ACC112 (cell line): Measurements from ENCODE around the gene MRPL55.

Source experiments
- H2AFZ ChIP-seq: fragments of 200-600 bp; sonication (generic); one replicate; pipeline ENCODE4 v1.6.0; 2017; ENCODE audit warnings: antibody characterized with exemption, low read length; ENCODE audit not compliant: unreplicated experiment
- H3K27ac ChIP-seq: fragments of 200-600 bp; sonication (generic); 2 replicates; pipeline ENCODE4 v1.5.1; 2014; ENCODE audit warnings: low read depth, mild to moderate bottlenecking, antibody characterized with exemption, low read length, moderate library complexity
- H3K27me3 ChIP-seq: fragments of 200-600 bp; sonication (generic); 2 replicates; pipeline ENCODE4 v1.6.1; 2014; ENCODE audit warnings: mild to moderate bottlenecking, antibody characterized with exemption, low read length, moderate library complexity, mixed read lengths; ENCODE audit not compliant: insufficient read depth
- H3K36me3 ChIP-seq: fragments of 200-600 bp; sonication (generic); 2 replicates; pipeline ENCODE4 v1.6.1; 2016; ENCODE audit warnings: mild to moderate bottlenecking, antibody characterized with exemption, low read length, moderate library complexity, mixed read lengths; ENCODE audit not compliant: insufficient read depth
- H3K4me1 ChIP-seq: fragments of 200-600 bp; sonication (generic); one replicate; pipeline ENCODE4 v1.6.1; 2016; ENCODE audit warnings: low read length, mixed read lengths; ENCODE audit not compliant: insufficient read depth, unreplicated experiment, control insufficient read depth
- H3K4me3 ChIP-seq: fragments of 200-600 bp; sonication (generic); 2 replicates; pipeline ENCODE4 v1.5.1; 2014; ENCODE audit warnings: mild to moderate bottlenecking, low read depth, low read length
- H3K79me2 ChIP-seq: fragments of 200-600 bp; sonication (generic); one replicate; pipeline ENCODE4 v1.6.0; 2016; ENCODE audit warnings: low read length; ENCODE audit not compliant: control insufficient read depth, unreplicated experiment, insufficient read depth

The MRPL55 gene

DNA sequence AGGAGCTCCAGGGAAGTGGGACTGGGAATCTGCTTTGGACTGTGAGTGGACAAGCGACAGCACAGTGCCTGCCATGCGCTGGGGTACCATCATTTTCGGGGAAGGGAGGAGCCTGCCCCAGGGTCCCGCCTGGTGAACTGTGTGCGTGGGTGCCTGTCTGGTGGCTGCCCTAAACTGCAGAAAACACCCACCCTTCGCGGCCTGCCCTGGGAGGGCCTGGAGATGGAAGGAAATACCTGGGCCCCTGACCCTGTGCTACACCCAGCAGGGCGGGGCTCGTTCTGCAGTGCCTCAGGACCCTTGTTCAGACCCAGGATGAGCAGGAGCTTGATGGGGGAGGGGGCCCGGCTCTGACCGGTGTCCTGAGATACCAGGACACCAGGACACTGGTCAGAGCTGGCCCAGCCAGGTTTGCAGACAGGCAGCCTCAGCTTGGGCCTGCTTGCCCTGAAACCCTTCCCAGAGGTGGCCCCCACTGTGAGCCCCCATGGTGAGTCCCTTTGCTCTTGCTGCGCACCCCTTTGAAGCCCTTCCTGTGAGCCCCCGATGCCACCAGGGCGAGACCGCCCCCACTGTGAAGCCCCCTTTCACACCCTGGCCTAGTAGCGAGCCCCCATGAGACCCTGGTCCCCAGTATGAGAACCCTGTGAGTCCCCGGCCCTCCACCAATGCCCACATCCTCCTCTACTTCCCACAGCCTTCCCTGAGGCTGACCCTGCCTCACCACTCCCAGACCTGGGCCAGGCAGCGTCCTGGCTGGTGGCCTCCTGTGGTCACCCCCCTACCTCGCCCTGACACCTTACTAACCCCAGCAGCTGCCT, 43.2 kb upstream of the MRPL55 start:
- Histone ChIP-seq H3K4me3 (no peak overlapping the region), H2AFZ (no peak overlapping the region), H3K27ac (no peak overlapping the region), H3K4me1 (peaks cover 33% of the 10 kb centered on the region), H3K79me2 (peaks cover 18% of the 10 kb centered on the region), H3K27me3 (no peaks in the 10 kb centered on the region), H3K36me3 (no peaks in the 10 kb centered on the region)

DNA sequence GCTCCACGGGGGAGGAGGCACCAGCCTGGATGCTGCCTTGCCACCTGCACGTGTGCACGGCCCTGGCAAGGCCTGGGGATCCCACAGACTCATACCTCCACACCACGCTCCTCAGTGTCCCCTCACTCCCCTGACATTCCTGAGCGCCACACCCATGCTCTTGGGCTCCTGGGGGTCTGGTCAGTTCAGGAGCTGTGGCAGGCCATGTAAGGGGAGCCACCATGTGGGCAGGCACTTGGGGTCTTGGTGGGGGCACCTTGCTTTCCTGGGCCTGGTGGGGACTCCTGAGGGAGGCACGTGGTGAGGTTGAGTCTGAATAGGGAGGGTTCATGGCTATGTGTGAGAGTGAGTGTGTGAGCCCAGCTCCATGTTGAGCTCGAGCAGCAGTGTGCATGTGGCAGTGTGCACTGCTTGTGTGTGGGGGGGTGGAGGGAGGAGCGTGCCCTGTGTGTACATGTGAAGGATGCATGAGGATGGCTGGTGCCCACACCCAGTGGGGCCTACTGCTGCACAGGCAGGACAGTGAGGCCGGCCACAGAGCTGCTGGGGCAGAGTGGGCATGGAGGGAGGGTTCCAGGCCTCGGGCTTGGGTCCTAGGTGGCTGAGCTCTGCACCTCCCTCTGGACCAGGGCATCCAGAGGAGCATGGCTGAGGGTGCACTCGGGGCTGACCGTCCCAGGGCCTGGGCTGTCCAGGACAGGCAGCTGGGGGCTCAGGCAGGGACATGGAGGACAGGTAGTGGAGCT, 42.3 kb upstream of the MRPL55 start:
- H2AFZ ChIP-seq: no peak overlapping the region
- H3K27me3 ChIP-seq: no peaks in the 10 kb centered on the region
- no peak overlapping the region for H3K4me3 ChIP-seq
- H3K4me1 ChIP-seq: peaks cover 33% of the 10 kb centered on the region
- H3K27ac ChIP-seq: peak overlapping the region; percentile 29
- no peaks in the 10 kb centered on the region for H3K36me3 ChIP-seq
- peaks cover 27% of the 10 kb centered on the region for H3K79me2 ChIP-seq

DNA sequence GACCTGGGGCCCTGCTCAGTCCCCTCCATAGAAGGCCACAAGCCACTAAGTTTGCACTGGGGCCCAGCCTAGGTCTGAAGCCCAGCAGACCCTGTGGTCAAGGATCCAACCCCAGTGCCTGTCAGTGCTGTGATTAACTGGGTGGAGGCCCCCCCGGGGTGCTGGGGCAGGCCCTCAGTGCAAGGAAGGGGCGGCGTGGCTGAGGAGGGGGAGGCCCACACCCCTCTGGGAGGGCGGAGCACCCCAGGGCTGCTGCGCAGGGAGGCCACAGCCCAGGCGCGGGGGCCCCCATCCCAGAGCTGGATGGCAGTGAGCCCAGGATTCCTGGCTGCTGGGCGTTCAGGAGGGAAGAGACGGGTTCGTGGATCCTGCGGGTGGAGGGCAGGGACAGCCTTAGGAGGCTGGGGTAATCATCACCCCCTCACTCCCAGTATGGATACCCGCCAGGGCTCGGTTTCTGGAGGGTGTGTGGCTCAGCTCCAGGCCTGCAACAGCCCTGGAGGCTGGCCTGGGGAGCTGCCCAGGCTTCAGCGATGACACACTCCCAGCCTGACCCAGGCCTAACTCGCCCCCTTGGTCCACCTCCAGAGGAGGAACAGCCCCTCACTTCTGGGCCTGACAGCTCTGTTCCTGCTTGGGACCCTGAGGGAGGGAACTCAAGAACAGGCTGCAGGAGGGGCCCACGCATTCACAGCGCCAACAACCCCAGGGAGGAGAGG, 41.5 kb upstream of the MRPL55 start:
- no peaks in the 10 kb centered on the region for H3K27me3 ChIP-seq
- H3K4me3 ChIP-seq: no peak overlapping the region
- peaks cover 33% of the 10 kb centered on the region for H3K4me1 ChIP-seq
- peak overlapping the region; percentile 49 for H3K27ac ChIP-seq
- H3K79me2 ChIP-seq: peaks cover 34% of the 10 kb centered on the region
- no peak overlapping the region for H2AFZ ChIP-seq
- no peaks in the 10 kb centered on the region for H3K36me3 ChIP-seq

DNA sequence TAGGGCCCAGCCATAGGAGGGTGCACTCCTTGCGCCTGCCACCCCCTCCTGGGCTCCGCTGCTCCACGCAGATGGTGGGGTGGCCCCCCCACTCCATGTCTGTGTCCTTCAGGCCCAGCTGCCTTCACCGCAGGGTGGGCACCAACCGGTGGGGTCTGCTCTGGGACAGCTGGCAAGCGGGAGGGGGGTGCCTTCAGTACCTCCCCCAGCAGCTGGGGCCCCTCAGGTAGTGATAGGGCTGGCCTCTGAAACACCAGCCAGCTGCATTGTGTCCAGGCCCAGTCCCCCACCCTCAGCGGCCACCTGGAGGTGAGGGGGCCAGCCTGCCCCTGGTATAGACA, 41.0 kb upstream of the MRPL55 start:
- Histone ChIP-seq H3K27ac (peak overlapping the region; percentile 49), H3K4me3 (0 out of 2 replicates have a peak overlapping the region, but pooled peaks have one; percentile 15), H3K4me1 (peaks cover 33% of the 10 kb centered on the region), H3K79me2 (peaks cover 40% of the 10 kb centered on the region), H2AFZ (no peak overlapping the region), H3K27me3 (no peaks in the 10 kb centered on the region), H3K36me3 (no peaks in the 10 kb centered on the region)

- peak within 1 kb of the TSS; percentile 49 for H3K27ac ChIP-seq
- H2AFZ ChIP-seq: no peak within 1 kb of the TSS
- 0 out of 2 replicates have a peak within 1 kb of the TSS, but pooled peaks have one; percentile 15 for H3K4me3 ChIP-seq
- H3K27me3 ChIP-seq: no peaks in the 10 kb centered on the region
- no peaks in the 10 kb centered on the region for H3K36me3 ChIP-seq
- peaks cover 45% of the 10 kb centered on the region for H3K79me2 ChIP-seq
- H3K4me1 ChIP-seq: peaks cover 33% of the 10 kb centered on the region
Measured at GRCh38 chr1:228149406-228150119, 40.5 kb upstream of the MRPL55 start, which contains the start of gene GJC2. GJC2 (plus strand) TSS chr1:228149930; CDS start chr1:228157759, 7,829 bp downstream.

GRCh38 chr1:228148935-228149405, 39.9 kb upstream of the MRPL55 start:
- Histone ChIP-seq H3K4me3 (no peak overlapping the region), H3K27ac (peak overlapping the region; percentile 49), H3K79me2 (peaks cover 51% of the 10 kb centered on the region), H3K4me1 (peaks cover 33% of the 10 kb centered on the region), H3K36me3 (no peaks in the 10 kb centered on the region), H3K27me3 (no peaks in the 10 kb centered on the region), H2AFZ (no peak overlapping the region)

DNA sequence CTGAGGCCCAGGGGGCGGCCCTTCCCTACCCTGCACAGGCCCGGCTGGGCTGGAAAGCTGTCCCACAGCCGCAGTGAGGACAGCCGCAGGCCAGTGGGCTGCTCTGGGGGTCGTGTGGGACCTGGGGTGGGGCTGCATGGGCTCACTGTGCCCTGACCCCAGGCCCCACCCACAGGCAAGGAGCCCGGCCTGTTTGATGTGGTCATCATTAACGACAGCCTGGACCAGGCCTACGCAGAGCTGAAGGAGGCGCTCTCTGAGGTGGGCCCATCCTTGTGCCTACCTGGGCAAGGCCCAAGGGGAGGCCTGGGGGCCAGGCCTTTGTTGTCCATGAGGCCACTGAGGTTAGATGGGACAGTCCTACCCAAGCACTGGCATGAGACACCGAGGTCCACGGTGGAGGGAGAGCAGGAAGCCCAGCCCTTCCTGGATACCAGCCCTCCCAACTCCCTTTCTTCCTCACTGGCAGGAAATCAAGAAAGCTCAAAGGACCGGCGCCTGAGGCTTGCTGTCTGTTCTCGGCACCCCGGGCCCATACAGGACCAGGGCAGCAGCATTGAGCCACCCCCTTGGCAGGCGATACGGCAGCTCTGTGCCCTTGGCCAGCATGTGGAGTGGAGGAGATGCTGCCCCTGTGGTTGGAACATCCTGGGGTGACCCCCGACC, 39.2 kb upstream of the MRPL55 start:
- Histone ChIP-seq H3K36me3 (no peaks in the 10 kb centered on the region), H3K4me3 (no peak overlapping the region), H2AFZ (no peak overlapping the region), H3K4me1 (peaks cover 37% of the 10 kb centered on the region), H3K27ac (peak overlapping the region; percentile 49), H3K27me3 (no peaks in the 10 kb centered on the region), H3K79me2 (peaks cover 57% of the 10 kb centered on the region)

- Histone ChIP-seq H3K36me3 (no peaks in the 10 kb centered on the region), H3K79me2 (peaks cover 63% of the 10 kb centered on the region), H3K27me3 (no peaks in the 10 kb centered on the region), H3K4me1 (peaks cover 42% of the 10 kb centered on the region), H3K27ac (no peak overlapping the region), H2AFZ (no peak overlapping the region), H3K4me3 (no peak overlapping the region)
Measured at GRCh38 chr1:228147768-228148167, 38.7 kb upstream of the MRPL55 start.

DNA sequence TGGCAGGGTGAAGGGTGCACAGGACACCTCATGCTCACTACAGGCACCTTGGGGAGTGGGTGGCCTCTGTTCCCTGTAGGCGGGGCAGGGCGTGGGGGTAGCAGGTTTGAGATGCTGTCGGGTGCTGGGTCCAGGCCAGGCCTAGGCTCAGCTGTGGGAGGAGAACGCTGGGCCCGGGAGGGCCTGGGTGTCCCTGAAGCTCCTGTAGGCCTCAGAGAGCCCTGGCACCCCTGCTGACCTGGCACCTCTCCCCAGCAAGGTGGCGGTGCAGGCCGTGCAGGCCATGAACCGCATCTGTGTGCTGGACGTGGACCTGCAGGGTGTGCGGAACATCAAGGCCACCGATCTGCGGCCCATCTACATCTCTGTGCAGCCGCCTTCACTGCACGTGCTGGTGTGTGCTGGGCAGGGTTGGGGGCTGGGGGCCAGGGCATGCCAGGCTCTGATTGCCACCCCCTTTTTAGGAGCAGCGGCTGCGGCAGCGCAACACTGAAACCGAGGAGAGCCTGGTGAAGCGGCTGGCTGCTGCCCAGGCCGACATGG, 38.1 kb upstream of the MRPL55 start:
- no peaks in the 10 kb centered on the region for H3K36me3 ChIP-seq
- peaks cover 48% of the 10 kb centered on the region for H3K4me1 ChIP-seq
- H3K27ac ChIP-seq: no peak overlapping the region
- no peak overlapping the region for H2AFZ ChIP-seq
- H3K79me2 ChIP-seq: peaks cover 68% of the 10 kb centered on the region
- no peak overlapping the region for H3K4me3 ChIP-seq
- no peaks in the 10 kb centered on the region for H3K27me3 ChIP-seq
